T-helper 1 cell treated with Interleukin-12 subunit alpha and Interleukin-12 subunit beta and Interleukin-4 antibody, amounts not matched to agents 30 μg/mL and 1 μg/mL, for 36 hours (primary cell): ENCODE results near the gene ZNF664.
"Not testable (repeated sequence)": the region's sequence is repeated elsewhere in the genome, so short reads cannot be mapped to it uniquely, and the experiment has no call there.

Experiments used
- H3K27ac Mint-ChIP-seq: one replicate; pipeline ENCODE4 v1.8.0; 2021; ENCODE audit warnings: mild to moderate bottlenecking, mixed read lengths
- H3K27me3 Mint-ChIP-seq: one replicate; pipeline ENCODE4 v1.8.0; 2021; ENCODE audit warnings: low read depth, mixed read lengths
- H3K36me3 Mint-ChIP-seq: one replicate; pipeline ENCODE4 v1.8.0; 2021; ENCODE audit warnings: low read depth, mixed read lengths
- H3K4me1 Mint-ChIP-seq: one replicate; pipeline ENCODE4 v1.8.0; 2021; ENCODE audit warnings: low read depth, mixed read lengths
- H3K4me3 Mint-ChIP-seq: one replicate; pipeline ENCODE4 v1.8.0; 2021; ENCODE audit warnings: mild to moderate bottlenecking, moderate library complexity, mixed read lengths
- H3K9me3 Mint-ChIP-seq: one replicate; pipeline ENCODE4 v1.8.0; 2021; ENCODE audit warnings: mixed read lengths

The ZNF664 gene

DNA sequence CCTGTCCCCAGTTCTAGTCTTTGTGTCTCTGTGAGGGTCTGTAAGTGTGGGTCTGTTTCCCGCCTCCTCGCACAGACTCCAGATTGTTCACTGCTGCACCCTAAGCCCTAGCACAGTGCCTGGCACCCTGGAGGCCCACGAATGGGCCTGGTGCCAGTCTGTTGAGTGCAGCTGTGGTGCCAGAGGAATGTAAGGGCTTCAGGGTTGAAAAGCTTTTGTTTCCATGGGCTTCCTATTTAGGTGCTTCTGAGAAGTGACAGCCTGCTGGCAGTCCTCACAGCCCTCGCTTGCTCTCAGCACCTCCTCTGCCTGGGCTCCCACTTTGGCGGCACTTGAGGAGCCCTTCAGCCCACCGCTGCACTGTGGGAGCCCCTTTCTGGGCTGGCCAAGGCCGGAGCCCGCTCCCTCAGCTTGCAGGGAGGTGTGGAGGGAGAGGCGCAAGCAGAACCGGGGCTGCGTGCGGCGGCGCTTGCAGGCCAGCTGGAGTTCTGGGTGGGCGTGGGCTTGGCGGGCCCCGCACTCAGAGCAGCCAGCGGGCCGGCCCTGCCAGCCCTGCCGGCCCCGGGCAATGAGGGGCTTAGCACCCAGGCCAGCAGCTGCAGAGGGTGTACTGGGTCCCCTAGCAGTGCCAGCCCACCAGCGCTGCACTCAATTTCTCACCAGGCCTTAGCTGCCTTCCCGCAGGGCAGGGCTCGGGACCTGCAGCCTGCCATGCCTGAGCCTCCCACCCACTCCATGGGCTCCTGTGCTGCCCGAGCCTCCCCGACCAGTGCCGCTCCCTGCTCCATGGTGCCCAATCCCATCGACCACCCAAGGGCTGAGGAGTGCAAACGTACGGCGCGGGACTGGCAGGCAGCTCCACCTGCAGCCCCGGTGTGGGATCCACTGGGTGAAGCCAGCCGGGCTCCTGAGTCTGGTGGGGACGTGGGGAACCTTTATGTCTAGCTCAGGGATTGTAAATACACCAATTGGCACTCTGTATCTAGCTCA is 26.2 kb upstream of the ZNF664 start:
- H3K36me3 Mint-ChIP-seq, H3K4me1 Mint-ChIP-seq, H3K4me3 Mint-ChIP-seq, H3K27ac Mint-ChIP-seq, H3K27me3 Mint-ChIP-seq, H3K9me3 Mint-ChIP-seq: not testable (repeated sequence)

DNA sequence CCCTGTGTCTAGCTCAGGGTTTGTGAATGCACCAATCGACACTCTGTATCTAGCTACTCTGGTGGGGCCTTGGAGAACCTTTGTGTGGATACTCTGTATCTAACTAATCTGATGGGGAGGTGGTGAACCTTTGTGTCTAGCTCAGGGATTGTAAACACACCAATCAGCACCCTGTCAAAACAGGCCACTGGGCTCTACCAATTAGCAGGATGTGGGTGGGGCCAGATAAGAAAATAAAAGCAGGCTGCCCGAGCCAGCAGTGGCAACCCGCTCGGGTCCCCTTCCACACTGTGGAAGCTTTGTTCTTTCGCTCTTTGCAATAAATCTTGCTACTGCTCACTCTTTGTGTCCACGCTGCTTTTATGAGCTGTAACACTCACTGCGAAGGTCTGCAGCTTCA is 25.5 kb upstream of the ZNF664 start:
- H3K36me3 Mint-ChIP-seq, H3K4me3 Mint-ChIP-seq, H3K27me3 Mint-ChIP-seq, H3K9me3 Mint-ChIP-seq, H3K4me1 Mint-ChIP-seq, H3K27ac Mint-ChIP-seq: not testable (repeated sequence)

DNA sequence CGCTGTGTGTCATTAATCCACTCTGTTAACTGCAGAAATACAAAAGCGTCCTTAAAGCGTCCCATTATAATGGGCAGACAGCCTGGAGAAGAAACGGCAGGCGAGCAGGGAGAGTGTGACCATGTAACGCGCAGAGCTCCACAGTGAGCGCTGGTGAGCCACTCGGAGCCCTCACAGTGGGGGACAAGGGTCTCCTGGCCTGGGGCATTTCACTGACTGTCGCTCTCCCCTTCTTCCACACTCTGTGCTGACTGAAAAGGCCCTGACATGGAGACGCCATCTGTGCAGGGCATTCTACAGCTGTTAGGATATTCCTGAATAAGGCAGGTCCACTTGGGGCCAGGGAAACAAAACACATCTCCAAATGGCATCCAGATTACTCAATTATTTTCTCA is 24.6 kb upstream of the ZNF664 start:
- H3K36me3 Mint-ChIP-seq: no peaks in the 10 kb centered on the region
- no peaks in the 10 kb centered on the region for H3K27me3 Mint-ChIP-seq
- no peak overlapping the region for H3K27ac Mint-ChIP-seq
- no peaks in the 10 kb centered on the region for H3K4me1 Mint-ChIP-seq
- H3K4me3 Mint-ChIP-seq: no peak overlapping the region
- H3K9me3 Mint-ChIP-seq: no peaks in the 10 kb centered on the region

DNA sequence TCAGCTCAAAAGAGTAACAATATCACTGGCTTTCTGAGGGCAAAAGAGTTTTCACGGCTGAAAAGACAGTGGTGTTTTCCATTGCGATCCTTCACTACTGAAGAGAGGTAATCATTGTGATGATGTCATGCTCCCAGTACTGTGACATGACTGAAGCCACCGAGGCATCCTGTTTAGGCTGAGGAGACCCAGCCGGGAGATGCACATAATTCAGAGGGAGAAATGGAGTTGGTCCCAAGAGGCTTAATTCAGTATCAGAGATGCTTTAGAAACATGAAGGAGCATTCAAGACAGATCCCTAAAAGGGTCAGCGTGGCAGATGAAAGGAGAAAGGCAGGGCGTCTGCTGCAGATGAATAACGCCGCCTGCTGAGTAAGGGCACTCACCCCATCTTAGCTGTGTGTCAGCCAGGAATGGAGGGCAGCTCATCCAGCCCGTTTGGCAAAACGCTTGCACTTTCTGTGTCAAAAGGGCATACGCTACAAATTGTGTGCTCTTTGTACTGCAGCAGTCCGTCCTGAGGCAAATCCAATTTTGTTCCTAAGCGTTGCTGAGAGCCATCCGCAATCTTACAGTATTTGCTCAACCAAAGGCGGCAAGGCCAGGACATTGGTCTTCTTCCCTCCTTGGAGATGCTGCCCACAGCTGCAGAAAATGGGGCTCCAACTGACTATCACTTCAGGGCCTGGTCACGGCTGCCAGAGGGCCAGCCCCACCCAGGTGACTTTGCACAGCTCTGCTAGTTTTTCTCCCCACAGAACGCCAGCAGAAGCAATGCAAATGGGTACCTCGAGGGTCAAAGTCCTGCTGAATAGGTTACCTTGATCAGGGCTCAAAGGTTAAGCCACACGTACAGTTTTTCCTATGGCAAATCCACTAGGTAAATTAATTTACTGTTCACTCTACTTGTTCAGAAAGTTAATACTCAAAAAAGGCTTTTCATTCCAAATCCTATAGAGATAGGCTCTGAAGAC is 23.9 kb upstream of the ZNF664 start:
- no peaks in the 10 kb centered on the region for H3K4me1 Mint-ChIP-seq
- H3K36me3 Mint-ChIP-seq: no peaks in the 10 kb centered on the region
- no peaks in the 10 kb centered on the region for H3K27me3 Mint-ChIP-seq
- H3K4me3 Mint-ChIP-seq: no peak overlapping the region
- no peaks in the 10 kb centered on the region for H3K9me3 Mint-ChIP-seq
- H3K27ac Mint-ChIP-seq: no peak overlapping the region

DNA sequence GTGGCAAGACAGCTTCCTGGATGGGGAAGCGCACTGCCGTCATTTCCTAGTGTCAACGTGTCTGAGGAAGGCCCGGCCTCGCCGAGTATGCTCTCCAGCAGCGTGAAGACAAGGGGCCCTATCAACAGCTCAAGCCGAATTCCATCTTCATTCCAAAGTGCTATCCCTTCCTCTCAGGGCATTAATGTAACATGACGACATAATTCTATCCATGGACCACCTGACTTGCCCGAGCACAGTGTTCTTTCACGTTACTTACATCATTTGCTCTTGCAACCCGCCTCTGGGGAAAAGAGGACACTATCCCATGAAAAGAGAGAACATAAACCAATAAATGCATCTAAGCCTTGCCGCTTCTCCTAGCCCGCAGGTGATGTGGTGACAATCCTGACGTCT is 23.2 kb upstream of the ZNF664 start:
- Mint-ChIP-seq H3K4me1 (no peaks in the 10 kb centered on the region), H3K4me3 (no peak overlapping the region), H3K27ac (no peak overlapping the region), H3K36me3 (no peaks in the 10 kb centered on the region), H3K9me3 (no peaks in the 10 kb centered on the region), H3K27me3 (no peaks in the 10 kb centered on the region)

DNA sequence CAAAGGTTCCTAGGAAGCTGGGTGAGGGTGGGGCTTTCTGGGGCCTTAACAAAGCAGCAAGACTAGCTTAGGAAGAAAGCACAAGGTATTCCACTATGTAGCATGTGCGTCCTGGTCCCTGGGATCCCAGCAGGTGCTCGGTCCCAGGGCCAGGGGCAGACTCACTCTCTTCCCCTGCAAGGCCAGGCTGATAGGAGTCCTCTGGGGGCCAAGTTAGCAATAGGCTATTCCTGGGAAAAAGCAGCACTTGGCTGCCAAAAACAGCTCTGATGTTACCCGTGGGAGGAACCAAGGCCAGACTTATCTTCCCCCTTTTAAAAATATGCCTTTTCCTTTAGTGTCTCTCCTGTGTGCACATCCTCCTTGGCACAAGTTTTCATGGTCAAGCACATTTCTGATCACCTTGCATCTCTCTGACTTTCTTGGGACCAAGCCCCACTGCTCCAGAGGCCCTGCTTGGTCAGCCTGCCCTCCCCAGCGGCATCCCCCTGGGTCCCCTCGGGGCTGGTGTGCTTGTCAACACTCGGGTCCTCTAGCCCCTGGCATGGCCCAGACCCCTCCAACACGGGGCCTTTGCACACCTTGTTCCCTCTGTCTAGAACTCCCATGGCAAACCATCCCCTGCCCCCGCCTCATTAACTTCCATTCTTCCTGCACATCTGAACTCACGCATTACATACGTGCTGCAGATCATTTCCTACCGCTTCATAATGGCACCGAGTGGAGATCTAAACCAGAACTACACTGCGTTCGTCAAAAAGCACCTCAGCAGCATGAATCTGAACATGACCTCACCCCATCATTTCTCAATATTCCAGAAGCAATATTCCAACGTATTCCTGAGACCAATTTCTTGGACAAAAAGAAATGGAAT is 22.3 kb upstream of the ZNF664 start:
- H3K4me3 Mint-ChIP-seq: no peak overlapping the region
- no peaks in the 10 kb centered on the region for H3K9me3 Mint-ChIP-seq
- no peaks in the 10 kb centered on the region for H3K36me3 Mint-ChIP-seq
- no peak overlapping the region for H3K27ac Mint-ChIP-seq
- no peaks in the 10 kb centered on the region for H3K27me3 Mint-ChIP-seq
- H3K4me1 Mint-ChIP-seq: no peaks in the 10 kb centered on the region

DNA sequence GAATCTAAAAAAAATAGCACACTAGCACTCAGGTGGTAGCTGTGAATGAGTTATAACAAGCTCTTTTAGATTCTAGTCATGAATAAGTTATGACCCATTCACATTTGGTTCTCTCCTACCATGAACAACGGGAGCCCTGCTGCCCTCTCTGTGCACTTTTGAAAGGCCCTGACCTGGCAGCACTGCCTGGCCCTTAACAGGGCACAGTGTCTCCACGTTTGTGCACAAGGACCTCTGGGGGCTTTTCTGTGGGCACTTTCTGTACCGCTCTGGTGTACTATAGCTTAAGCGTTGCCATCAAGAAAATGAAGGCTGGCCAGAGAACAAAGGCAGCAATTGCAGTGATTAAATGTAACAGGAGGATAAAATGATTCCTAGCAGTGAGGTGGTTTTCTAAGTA is 21.5 kb upstream of the ZNF664 start:
- H3K4me3 Mint-ChIP-seq: no peak overlapping the region
- H3K27ac Mint-ChIP-seq: no peak overlapping the region
- H3K27me3 Mint-ChIP-seq: no peaks in the 10 kb centered on the region
- H3K4me1 Mint-ChIP-seq: no peaks in the 10 kb centered on the region
- no peaks in the 10 kb centered on the region for H3K36me3 Mint-ChIP-seq
- H3K9me3 Mint-ChIP-seq: no peaks in the 10 kb centered on the region

DNA sequence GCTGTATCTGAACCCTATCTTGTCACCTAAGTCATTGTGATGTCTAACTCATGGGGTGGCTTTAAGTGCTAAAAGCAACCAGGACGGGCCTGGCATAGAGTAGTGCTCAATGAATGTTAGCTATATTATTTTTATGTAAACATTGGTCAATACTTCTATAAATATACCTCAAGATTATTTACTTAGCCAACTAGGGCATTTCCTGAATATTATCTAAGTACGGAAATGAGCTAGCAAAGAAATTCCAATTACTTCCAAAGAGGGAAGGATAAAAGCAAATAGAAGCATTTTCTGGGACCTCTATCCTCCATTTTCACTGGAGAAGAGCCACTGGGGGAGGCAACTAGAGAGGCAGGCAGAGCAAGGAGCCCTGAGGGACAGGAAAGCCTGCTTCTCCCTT is 21.0 kb upstream of the ZNF664 start:
- no peaks in the 10 kb centered on the region for H3K36me3 Mint-ChIP-seq
- H3K4me3 Mint-ChIP-seq: no peak overlapping the region
- H3K4me1 Mint-ChIP-seq: no peaks in the 10 kb centered on the region
- H3K27ac Mint-ChIP-seq: no peak overlapping the region
- no peaks in the 10 kb centered on the region for H3K9me3 Mint-ChIP-seq
- H3K27me3 Mint-ChIP-seq: no peaks in the 10 kb centered on the region

DNA sequence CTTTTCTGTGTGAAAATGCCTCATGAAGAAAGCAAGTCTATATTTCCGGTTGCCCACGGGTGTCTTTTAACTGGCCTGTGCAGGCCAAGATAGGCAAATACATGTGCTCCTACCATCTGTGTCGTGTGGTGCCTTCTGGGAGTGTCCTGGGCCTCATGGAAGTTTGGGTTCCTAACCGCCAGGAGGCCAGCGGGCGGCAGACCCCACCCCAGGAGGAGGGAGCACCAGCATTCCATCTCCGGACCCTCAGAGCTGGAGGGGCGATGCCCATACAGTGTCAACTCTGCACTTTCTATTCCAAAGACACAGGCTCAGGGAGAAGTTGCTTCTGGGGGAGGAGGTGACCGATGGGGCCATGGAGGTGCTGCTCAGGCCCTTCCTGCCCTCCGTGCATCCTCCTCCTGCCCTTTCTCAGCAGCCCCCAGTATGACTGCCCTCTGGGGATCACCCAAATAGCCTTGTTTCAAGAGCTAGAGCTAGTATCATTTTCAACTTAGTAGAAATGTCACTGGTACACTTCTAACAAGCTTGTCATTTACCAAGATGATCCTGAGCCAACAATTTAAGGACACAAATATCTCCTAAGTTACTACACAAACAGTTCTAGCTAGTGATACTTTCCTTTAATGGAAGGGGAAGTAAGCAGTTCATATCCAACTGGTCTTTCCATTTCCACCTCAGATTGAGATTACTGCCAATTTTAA is 18.2 kb upstream of the ZNF664 start:
- Mint-ChIP-seq H3K27me3 (no peaks in the 10 kb centered on the region), H3K4me3 (no peak overlapping the region), H3K4me1 (no peaks in the 10 kb centered on the region), H3K27ac (no peak overlapping the region), H3K9me3 (no peaks in the 10 kb centered on the region), H3K36me3 (no peaks in the 10 kb centered on the region)

DNA sequence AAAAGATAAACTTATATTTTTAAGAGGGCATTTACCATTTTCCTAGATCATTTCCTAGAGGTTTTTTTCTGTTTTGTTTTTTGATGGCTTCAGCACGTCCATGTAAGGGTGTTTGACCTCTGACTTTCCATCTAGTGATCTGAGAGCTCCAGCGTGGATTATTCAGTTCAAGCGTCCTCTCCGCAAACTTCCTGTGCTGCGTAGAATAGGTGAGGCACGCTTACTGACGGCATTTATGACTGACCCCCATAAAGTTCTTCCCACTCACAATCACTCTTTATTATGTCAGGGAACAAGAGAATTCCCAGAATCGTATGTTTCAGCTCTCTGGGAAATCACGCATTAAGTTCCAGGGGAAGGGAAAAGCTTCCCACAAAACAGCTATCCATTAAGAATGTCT is 16.8 kb upstream of the ZNF664 start:
- Mint-ChIP-seq H3K27me3 (no peaks in the 10 kb centered on the region), H3K27ac (no peak overlapping the region), H3K36me3 (no peaks in the 10 kb centered on the region), H3K9me3 (no peaks in the 10 kb centered on the region), H3K4me1 (no peaks in the 10 kb centered on the region), H3K4me3 (no peak overlapping the region)

DNA sequence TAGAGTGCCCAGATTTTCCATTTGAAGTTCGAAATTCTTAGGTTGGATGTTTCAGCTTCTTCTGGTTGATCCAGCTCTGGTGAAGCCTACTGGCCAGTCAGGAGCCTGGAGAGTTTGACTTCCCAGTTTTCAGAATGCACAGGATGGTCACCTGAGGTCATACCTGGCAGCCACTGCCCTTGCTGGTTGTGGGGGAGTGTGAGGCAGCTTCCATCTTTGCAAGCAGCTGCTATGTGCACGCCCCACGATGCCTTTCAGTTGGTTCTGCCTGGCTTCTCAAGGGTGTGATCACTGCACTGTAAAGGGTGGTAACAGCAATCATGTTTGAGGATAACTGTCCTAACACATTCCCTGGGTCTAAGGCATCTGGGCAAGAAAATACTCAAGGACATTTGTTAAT is 15.8 kb upstream of the ZNF664 start:
- H3K36me3 Mint-ChIP-seq: no peaks in the 10 kb centered on the region
- H3K9me3 Mint-ChIP-seq: no peaks in the 10 kb centered on the region
- H3K4me1 Mint-ChIP-seq: no peaks in the 10 kb centered on the region
- H3K27me3 Mint-ChIP-seq: no peaks in the 10 kb centered on the region
- H3K4me3 Mint-ChIP-seq: no peak overlapping the region
- no peak overlapping the region for H3K27ac Mint-ChIP-seq

DNA sequence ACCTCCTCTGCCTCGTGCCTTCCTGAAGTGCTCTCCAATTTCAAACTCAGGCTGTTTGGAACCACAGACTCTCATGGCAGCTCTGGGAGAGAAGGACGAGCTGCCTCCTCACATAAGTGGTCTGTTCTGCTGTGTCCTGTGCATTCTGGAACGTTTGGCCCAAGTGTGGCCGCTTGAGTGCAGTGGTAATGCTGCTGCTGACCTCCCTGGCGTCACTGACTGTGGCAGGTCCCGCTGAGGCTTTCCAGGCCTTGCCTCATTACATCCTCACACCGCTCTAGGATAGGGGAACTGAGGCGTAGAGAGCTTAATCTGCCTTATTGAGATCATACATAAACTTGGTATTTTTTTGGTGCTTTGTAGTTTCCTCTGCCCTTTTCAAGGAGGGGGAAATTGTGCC is 14.6 kb upstream of the ZNF664 start:
- Mint-ChIP-seq H3K27me3 (peaks cover 4% of the 10 kb centered on the region), H3K27ac (no peak overlapping the region), H3K9me3 (no peaks in the 10 kb centered on the region), H3K4me3 (no peak overlapping the region), H3K36me3 (no peaks in the 10 kb centered on the region), H3K4me1 (no peaks in the 10 kb centered on the region)

DNA sequence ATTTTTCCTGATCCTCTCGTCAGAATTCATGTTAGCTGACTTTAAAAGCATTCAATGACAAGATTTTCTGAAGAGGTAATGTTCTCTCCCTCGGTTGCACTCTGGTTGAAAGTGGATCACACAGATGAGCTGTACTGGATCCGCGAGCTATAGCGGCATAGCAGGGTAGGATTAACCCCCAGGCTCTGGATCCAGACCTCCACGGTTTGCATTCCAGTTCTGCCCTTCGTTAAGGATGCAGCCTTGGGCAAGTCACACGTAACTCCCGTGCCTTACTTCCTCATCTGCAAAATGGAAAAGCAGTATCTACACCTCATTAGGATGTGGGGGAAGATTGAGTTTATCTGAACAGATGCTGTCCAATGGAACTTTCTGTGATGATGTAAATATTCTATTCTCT is 14.1 kb upstream of the ZNF664 start:
- H3K27ac Mint-ChIP-seq: no peak overlapping the region
- no peak overlapping the region for H3K4me3 Mint-ChIP-seq
- no peaks in the 10 kb centered on the region for H3K36me3 Mint-ChIP-seq
- no peaks in the 10 kb centered on the region for H3K4me1 Mint-ChIP-seq
- no peaks in the 10 kb centered on the region for H3K9me3 Mint-ChIP-seq
- H3K27me3 Mint-ChIP-seq: peaks cover 4% of the 10 kb centered on the region
